SK-N-SH (cell line): Measurements from ENCODE around the gene TRIP4.

ENCODE experiments used
- JUND ChIP-seq: IDR thresholded peaks from 2 replicates; pipeline ENCODE4 v1.4.0; 2012
- NFIC ChIP-seq: IDR thresholded peaks from 2 replicates; pipeline ENCODE4 v1.4.0; 2012; ENCODE audit warnings: borderline replicate concordance
- RFX5 ChIP-seq: IDR thresholded peaks from 2 replicates; pipeline ENCODE4 v1.6.1; 2012; ENCODE audit warnings: mild to moderate bottlenecking, improper control_type of control experiment, low read length
- SMC3 ChIP-seq: IDR thresholded peaks from 2 replicates; pipeline ENCODE4 v1.6.1; 2012; ENCODE audit warnings: low read depth, low read length, improper control_type of control experiment
- TF ChIP-seq, protein P1 (sequence below): fragments of 200-600 bp; sonication (generic); IDR thresholded peaks from 2 replicates; pipeline ENCODE4 v1.6.1; 2017; ENCODE audit warnings: antibody characterized with exemption, mild to moderate bottlenecking, moderate library complexity
- TF ChIP-seq, protein P2 (sequence below): fragments of 150-350 bp; IDR thresholded peaks from 2 replicates; pipeline ENCODE4 v1.6.1; 2016; ENCODE audit warnings: mild to moderate bottlenecking, low read depth, low read length

DNA sequence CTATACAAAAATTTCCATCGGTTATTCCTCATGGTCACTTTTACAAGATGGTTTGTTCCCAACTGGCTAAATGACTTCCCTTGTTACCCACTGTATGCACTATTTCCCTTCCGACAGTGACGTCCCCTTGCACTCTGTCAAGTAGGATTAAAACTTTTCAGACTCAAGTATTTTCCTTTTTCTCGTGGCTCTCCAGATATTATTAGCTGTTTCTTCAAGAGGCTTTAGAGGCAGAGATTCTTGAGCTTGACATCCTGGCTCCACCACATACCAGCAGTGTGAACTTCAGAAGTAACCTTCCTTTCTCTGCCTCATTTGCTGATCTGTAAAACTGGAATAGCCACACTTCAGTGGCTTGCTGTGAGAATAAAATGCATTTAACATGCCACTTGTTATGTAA is 45.7 kb upstream of the TRIP4 start:
- TF ChIP-seq RFX5, result no peak
- TF ChIP-seq, protein P1, sequence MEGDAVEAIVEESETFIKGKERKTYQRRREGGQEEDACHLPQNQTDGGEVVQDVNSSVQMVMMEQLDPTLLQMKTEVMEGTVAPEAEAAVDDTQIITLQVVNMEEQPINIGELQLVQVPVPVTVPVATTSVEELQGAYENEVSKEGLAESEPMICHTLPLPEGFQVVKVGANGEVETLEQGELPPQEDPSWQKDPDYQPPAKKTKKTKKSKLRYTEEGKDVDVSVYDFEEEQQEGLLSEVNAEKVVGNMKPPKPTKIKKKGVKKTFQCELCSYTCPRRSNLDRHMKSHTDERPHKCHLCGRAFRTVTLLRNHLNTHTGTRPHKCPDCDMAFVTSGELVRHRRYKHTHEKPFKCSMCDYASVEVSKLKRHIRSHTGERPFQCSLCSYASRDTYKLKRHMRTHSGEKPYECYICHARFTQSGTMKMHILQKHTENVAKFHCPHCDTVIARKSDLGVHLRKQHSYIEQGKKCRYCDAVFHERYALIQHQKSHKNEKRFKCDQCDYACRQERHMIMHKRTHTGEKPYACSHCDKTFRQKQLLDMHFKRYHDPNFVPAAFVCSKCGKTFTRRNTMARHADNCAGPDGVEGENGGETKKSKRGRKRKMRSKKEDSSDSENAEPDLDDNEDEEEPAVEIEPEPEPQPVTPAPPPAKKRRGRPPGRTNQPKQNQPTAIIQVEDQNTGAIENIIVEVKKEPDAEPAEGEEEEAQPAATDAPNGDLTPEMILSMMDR, result no peak
- no peak for TF ChIP-seq JUND
- TF ChIP-seq, protein P2, sequence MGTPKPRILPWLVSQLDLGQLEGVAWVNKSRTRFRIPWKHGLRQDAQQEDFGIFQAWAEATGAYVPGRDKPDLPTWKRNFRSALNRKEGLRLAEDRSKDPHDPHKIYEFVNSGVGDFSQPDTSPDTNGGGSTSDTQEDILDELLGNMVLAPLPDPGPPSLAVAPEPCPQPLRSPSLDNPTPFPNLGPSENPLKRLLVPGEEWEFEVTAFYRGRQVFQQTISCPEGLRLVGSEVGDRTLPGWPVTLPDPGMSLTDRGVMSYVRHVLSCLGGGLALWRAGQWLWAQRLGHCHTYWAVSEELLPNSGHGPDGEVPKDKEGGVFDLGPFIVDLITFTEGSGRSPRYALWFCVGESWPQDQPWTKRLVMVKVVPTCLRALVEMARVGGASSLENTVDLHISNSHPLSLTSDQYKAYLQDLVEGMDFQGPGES, result no peak
- TF ChIP-seq NFIC, result no peak
- TF ChIP-seq SMC3, result no peak
